HepG2 (cell line): ENCODE results near the gene SIN3A. TPM values are rescaled to one million over a fixed set of nuclear protein-coding genes. Genes with fewer than 3 reads are reported as not detected.

Source experiments
- FOXM1 ChIP-seq: sonication (generic); formaldehyde crosslinking; IDR thresholded peaks from 2 replicates; pipeline ENCODE4 v1.5.0; 2020; ENCODE audit warnings: missing genetic modification reagents
- HOXA7 ChIP-seq: sonication (generic); formaldehyde crosslinking; IDR thresholded peaks from 2 replicates; pipeline ENCODE4 v1.8.1; 2022; ENCODE audit warnings: mild to moderate bottlenecking, missing genetic modification reagents, moderate library complexity
- KMT2A ChIP-seq: sonication (generic); formaldehyde crosslinking; IDR thresholded peaks from 2 replicates; pipeline ENCODE4 v1.4.0; 2020; ENCODE audit warnings: missing genetic modification reagents
- NONO ChIP-seq, 2 experiments: fragments of 450-650 bp in 1 of 2; sonication (generic) in 1 of 2; formaldehyde crosslinking in 1 of 2; IDR thresholded peaks in 1 of 2; conservative IDR thresholded peaks in 1 of 2; 2 replicates each; pipeline versions ENCODE4 v1.6.1 to v1.8.0; 2017 to 2022; ENCODE audit warnings: mild to moderate bottlenecking in 1 of 2, missing genetic modification reagents in 1 of 2, moderate library complexity in 1 of 2
- PITX1 ChIP-seq: sonication (generic); formaldehyde crosslinking; IDR thresholded peaks from 2 replicates; pipeline ENCODE4 v1.5.1; 2020; ENCODE audit warnings: mild to moderate bottlenecking, missing genetic modification reagents
- SALL2 ChIP-seq: sonication (generic); formaldehyde crosslinking; IDR thresholded peaks from 2 replicates; pipeline ENCODE4 v1.8.1; 2023; ENCODE audit warnings: mild to moderate bottlenecking, missing genetic modification reagents, inconsistent platforms
- SIN3A ChIP-seq: IDR thresholded peaks from 2 replicates; pipeline ENCODE4 v1.6.1; 2011; ENCODE audit warnings: low read depth, mild to moderate bottlenecking, control low read depth, low read length, borderline replicate concordance
- ZNF367 ChIP-seq: sonication (generic); formaldehyde crosslinking; IDR thresholded peaks from 2 replicates; pipeline ENCODE4 v1.4.0; 2020; ENCODE audit warnings: missing genetic modification reagents, borderline replicate concordance
- ZNF383 ChIP-seq: sonication (generic); formaldehyde crosslinking; IDR thresholded peaks from 2 replicates; pipeline ENCODE4 v1.4.0; 2020; ENCODE audit warnings: missing genetic modification reagents, mild to moderate bottlenecking, borderline replicate concordance
- ZNF441 ChIP-seq: sonication (generic); formaldehyde crosslinking; IDR thresholded peaks from 2 replicates; pipeline ENCODE4 v1.7.0; 2021; ENCODE audit warnings: missing genetic modification reagents, borderline replicate concordance
- ZNF564 ChIP-seq: sonication (generic); formaldehyde crosslinking; IDR thresholded peaks from 2 replicates; pipeline ENCODE4 v1.8.1; 2023; ENCODE audit warnings: mild to moderate bottlenecking, missing genetic modification reagents
- ZNF572 ChIP-seq: sonication (generic); formaldehyde crosslinking; IDR thresholded peaks from 2 replicates; pipeline ENCODE4 v1.5.1; 2020; ENCODE audit warnings: mild to moderate bottlenecking, missing genetic modification reagents
- ZNF660 ChIP-seq: sonication (generic); formaldehyde crosslinking; IDR thresholded peaks from 2 replicates; pipeline ENCODE4 v1.5.1; 2020; ENCODE audit warnings: mild to moderate bottlenecking, low read depth, missing genetic modification reagents, borderline replicate concordance
- polyA plus RNA-seq, 8 experiments: library from polyadenylated mRNA; depleted of rRNA in 3 of 8; stranded (reverse) in 7 of 8; unstranded in 1 of 8; fragments of >200 nt; fragmentation: Illumina TruSeq in 4 of 8; extraction: Trizol in 4 of 8; gene quantifications; 2 replicates each; pipeline versions ENCODE4 v1.2.1 to v1.2.3, GENCODE V29; 2011 to 2016; ENCODE audit warnings: low read depth in 4 of 8, missing spikeins in 1 of 8, mixed read lengths in 1 of 8; ENCODE audit not compliant: insufficient read depth in 1 of 8
- total RNA-seq, 5 experiments: library from RNA; depleted of rRNA; stranded (reverse); fragments of >200 nt; fragmentation: Illumina TruSeq; extraction: Trizol; gene quantifications; 2 replicates each; pipeline ENCODE4 v1.2.3, GENCODE V29; 2016; ENCODE audit warnings: low read depth in 1 of 5
- TF ChIP-seq, protein P1 (sequence below): sonication (generic); formaldehyde crosslinking; IDR thresholded peaks from 2 replicates; pipeline ENCODE4 v1.4.0; 2020; ENCODE audit warnings: missing genetic modification reagents
- TF ChIP-seq, protein P2 (sequence below): sonication (generic); formaldehyde crosslinking; IDR thresholded peaks from 2 replicates; pipeline ENCODE4 v1.5.0; 2020; ENCODE audit warnings: mild to moderate bottlenecking, low read depth, missing genetic modification reagents, borderline replicate concordance
- TF ChIP-seq, protein P3 (sequence below): IDR thresholded peaks from 2 replicates; pipeline ENCODE4 v1.6.1; 2016; ENCODE audit warnings: low read depth, borderline replicate concordance
- TF ChIP-seq, protein P4 (sequence below): sonication (generic); formaldehyde crosslinking; IDR thresholded peaks from 2 replicates; pipeline ENCODE4 v1.5.1; 2020; ENCODE audit warnings: mild to moderate bottlenecking, missing genetic modification reagents, moderate library complexity
- TF ChIP-seq, protein P5 (sequence below): sonication (generic); formaldehyde crosslinking; IDR thresholded peaks from 2 replicates; pipeline ENCODE4 v1.8.0; 2022; ENCODE audit warnings: missing genetic modification reagents, mild to moderate bottlenecking, borderline replicate concordance

Gene SIN3A
- total and polyA plus RNA-seq, 2 of the 13 experiments (the other 11 are each of a cell fraction or from before 2014, with no cell fraction given), result 16.1 to 28.1 TPM

DNA sequence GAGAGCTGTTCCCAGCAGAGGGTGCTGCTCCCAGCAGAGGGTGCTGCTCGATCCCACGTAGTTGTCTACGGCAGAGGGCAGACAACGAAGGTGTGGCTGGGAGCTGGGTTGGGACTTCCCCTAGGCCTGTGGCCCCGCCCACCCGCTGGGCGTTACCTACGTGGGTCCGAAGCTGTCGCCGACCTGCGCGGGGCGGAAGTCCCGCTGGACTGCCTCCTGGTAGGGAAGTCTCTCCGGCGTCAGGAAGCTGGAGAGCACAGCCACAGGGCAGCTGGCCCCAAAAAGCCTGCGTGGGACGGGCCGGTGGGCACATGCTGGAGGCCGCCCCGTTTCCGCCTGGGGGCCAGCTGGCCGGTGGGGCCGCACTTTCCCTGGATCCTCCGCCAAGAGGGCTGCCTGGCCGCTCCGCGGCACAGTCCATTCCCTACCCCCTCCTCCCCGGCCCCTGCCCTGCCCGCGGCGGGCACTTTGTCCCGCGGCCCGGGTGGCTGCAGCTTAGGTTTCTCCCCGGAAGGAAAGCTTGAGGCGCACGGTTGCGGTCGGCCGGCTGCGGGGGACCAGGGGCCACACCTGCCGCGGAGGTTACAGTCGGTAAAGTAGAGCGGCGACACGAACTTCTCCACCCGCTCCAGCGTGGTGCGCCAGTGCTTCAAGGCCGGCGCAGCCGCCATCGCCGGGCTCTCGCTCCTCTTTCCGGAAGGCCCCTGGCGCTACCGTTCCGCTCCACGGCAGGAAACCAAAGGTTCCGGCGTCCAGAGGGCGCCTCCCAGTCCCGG, 83.4 kb downstream of the SIN3A start, which contains the start of gene MAN2C1 (continued):
- TF ChIP-seq, protein P1, sequence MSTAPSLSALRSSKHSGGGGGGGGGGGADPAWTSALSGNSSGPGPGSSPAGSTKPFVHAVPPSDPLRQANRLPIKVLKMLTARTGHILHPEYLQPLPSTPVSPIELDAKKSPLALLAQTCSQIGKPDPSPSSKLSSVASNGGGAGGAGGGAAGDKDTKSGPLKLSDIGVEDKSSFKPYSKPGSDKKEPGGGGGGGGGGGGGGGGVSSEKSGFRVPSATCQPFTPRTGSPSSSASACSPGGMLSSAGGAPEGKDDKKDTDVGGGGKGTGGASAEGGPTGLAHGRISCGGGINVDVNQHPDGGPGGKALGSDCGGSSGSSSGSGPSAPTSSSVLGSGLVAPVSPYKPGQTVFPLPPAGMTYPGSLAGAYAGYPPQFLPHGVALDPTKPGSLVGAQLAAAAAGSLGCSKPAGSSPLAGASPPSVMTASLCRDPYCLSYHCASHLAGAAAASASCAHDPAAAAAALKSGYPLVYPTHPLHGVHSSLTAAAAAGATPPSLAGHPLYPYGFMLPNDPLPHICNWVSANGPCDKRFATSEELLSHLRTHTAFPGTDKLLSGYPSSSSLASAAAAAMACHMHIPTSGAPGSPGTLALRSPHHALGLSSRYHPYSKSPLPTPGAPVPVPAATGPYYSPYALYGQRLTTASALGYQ (CRISPR knock-in tag), result peak; percentile 81; the same call in 1 of the 2 replicates
- TF ChIP-seq SIN3A (peak; percentile 91), ZNF367 (CRISPR knock-in tag) (no peak; the same call in none of the 2 replicates), HOXA7 (no peak), ZNF441 (CRISPR knock-in tag) (no peak; the same call in 1 of the 2 replicates), KMT2A (CRISPR knock-in tag) (peak; percentile 65), ZNF572 (CRISPR knock-in tag) (no peak; the same call in 1 of the 2 replicates), NONO (IDR thresholded peaks at IDR 0.05) (no peak), NONO (CRISPR knock-in tag; conservative IDR thresholded peaks at IDR 0.05) (peak; percentile 60), ZNF383 (CRISPR knock-in tag) (0 out of 2 replicates have a peak, but pooled peaks have one; percentile 81), ZNF564 (CRISPR knock-in tag) (peak; percentile 31; the same call in 1 of the 2 replicates), PITX1 (CRISPR knock-in tag) (peak; percentile 53; the same call in 1 of the 2 replicates), FOXM1 (CRISPR knock-in tag) (no peak), SALL2 (CRISPR knock-in tag) (peak; percentile 71), ZNF660 (CRISPR knock-in tag) (no peak)
- TF ChIP-seq, protein P2, sequence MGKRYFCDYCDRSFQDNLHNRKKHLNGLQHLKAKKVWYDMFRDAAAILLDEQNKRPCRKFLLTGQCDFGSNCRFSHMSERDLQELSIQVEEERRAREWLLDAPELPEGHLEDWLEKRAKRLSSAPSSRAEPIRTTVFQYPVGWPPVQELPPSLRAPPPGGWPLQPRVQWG (CRISPR knock-in tag), result no peak
- TF ChIP-seq, protein P3, sequence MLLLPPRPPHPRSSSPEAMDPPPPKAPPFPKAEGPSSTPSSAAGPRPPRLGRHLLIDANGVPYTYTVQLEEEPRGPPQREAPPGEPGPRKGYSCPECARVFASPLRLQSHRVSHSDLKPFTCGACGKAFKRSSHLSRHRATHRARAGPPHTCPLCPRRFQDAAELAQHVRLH (CRISPR knock-in tag), result peak; percentile 75; the same call in 1 of the 2 replicates
- TF ChIP-seq, protein P4, sequence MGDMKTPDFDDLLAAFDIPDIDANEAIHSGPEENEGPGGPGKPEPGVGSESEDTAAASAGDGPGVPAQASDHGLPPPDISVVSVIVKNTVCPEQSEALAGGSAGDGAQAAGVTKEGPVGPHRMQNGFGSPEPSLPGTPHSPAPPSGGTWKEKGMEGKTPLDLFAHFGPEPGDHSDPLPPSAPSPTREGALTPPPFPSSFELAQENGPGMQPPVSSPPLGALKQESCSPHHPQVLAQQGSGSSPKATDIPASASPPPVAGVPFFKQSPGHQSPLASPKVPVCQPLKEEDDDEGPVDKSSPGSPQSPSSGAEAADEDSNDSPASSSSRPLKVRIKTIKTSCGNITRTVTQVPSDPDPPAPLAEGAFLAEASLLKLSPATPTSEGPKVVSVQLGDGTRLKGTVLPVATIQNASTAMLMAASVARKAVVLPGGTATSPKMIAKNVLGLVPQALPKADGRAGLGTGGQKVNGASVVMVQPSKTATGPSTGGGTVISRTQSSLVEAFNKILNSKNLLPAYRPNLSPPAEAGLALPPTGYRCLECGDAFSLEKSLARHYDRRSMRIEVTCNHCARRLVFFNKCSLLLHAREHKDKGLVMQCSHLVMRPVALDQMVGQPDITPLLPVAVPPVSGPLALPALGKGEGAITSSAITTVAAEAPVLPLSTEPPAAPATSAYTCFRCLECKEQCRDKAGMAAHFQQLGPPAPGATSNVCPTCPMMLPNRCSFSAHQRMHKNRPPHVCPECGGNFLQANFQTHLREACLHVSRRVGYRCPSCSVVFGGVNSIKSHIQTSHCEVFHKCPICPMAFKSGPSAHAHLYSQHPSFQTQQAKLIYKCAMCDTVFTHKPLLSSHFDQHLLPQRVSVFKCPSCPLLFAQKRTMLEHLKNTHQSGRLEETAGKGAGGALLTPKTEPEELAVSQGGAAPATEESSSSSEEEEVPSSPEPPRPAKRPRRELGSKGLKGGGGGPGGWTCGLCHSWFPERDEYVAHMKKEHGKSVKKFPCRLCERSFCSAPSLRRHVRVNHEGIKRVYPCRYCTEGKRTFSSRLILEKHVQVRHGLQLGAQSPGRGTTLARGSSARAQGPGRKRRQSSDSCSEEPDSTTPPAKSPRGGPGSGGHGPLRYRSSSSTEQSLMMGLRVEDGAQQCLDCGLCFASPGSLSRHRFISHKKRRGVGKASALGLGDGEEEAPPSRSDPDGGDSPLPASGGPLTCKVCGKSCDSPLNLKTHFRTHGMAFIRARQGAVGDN (CRISPR knock-in tag), result peak; percentile 91
- TF ChIP-seq, protein P5, sequence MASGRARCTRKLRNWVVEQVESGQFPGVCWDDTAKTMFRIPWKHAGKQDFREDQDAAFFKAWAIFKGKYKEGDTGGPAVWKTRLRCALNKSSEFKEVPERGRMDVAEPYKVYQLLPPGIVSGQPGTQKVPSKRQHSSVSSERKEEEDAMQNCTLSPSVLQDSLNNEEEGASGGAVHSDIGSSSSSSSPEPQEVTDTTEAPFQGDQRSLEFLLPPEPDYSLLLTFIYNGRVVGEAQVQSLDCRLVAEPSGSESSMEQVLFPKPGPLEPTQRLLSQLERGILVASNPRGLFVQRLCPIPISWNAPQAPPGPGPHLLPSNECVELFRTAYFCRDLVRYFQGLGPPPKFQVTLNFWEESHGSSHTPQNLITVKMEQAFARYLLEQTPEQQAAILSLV (CRISPR knock-in tag), result peak; percentile 85; the same call in 1 of the 2 replicates
